C4-2B (cell line): ENCODE data around the gene HID1.
"Not testable (repeated sequence)": the region's sequence is repeated elsewhere in the genome, so short reads cannot be mapped to it uniquely, and the experiment has no call there.

ENCODE experiments used
- H3K27ac ChIP-seq: fragments of 450-650 bp; 2 replicates; pipeline ENCODE4 v1.5.1; 2017
- CTCF ChIP-seq: fragments of 450-650 bp; conservative IDR thresholded peaks from 2 replicates; pipeline ENCODE4 v1.5.1; 2017; ENCODE audit warnings: mild to moderate bottlenecking
- ZFX ChIP-seq: fragments of 450-650 bp; IDR thresholded peaks from 2 replicates; pipeline ENCODE4 v1.6.1; 2017

Gene HID1

GRCh38 chr17:75012096-75012345 is 39.5 kb upstream of the HID1 start:
- H3K27ac ChIP-seq: peak overlapping the region; percentile 99
- TF ChIP-seq CTCF (no peak), ZFX (no peak)

- TF ChIP-seq ZFX (no peak), CTCF (no peak)
- peak overlapping the region; percentile 99 for H3K27ac ChIP-seq
Observed at GRCh38 chr17:75011401-75012095, 39.0 kb upstream of the HID1 start.

DNA sequence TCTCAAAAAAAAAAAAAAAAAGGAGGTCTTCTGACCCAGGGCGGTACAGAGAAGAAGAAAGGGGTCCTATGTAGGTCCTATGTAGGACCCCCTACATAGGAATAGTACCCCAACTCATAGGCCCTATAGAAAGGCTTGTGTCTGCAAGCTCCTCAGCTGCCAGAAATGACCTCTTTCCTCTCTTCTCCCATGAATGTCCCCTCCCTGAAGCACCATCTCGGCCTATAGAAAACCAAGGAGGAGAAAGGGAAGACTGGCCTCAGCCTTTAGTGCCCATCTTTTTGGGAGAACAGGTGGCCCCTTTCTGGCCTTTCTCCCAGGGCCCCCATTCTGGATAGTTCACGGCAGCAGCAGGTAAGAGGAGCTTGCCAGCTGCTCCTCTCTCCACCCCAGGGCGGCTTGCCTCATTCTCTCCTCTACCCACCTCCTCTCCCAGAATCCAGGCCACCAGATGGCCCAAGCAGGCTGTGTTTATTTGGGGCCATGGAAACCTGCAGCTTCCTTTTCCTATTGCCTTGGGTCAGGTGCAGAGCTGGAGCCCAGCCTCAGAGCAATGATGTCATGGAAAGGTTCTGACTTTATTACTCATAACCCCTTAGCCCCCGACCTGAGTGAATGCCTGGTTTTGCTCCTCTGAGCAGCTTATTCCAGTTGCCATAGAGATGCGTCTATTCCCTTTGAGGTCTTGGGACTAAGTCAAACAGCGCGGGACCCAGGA is 38.3 kb upstream of the HID1 start:
- TF ChIP-seq CTCF: no peak
- no peak for TF ChIP-seq ZFX
- peak overlapping the region; percentile 99 for H3K27ac ChIP-seq

DNA sequence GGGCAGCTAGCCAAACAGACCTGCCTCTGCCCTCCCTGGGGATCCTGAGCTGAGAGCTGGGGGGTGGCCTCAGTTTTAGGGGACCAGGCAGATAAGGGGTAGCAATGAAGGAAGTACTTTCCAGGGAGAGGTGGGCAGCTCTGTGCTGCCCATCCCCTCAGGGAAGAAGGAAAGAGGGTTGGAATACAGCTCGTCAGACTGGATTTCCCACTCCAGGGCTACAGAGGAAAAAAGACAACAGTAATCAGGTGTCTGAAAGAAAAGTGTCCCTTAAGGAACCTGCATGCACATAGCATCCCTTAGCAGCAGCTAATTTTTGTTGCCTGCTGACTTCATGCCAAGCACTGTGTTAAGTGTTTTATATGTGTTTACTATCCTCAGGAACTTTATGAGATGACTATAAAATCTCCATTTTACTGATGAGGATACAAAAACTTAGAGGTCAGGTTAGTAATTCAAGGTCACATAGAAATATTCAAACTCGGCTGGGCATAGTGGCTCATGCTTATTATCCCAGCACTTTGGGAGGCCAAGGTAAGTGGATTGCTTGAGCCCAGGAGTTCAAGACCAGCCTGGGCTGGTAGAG is 36.7 kb upstream of the HID1 start:
- H3K27ac ChIP-seq: peak overlapping the region; percentile 99
- TF ChIP-seq ZFX: no peak
- TF ChIP-seq CTCF: no peak

- TF ChIP-seq ZFX (no peak), CTCF (no peak)
- H3K27ac ChIP-seq: peak overlapping the region; percentile 99
Observed at GRCh38 chr17:75008373-75008772, 35.8 kb upstream of the HID1 start.

DNA sequence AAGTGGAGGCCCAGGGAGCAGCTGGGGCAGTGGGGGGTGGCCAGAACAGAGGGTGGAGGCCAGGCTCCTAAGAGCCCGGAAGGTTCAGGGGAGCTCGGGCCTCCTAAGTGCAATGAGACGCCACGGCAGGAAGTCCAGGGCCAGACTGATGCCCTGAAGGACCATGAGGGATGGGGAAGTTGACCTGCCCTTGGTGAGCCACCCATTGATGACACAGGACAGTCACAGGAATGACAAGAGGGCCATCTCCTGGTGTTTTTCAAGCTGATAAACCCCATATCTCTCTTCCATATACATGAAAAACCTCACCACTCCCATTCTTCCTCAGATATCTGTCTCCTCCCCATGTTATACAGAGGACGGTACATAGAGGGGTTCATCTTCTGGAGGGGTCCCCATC is 34.1 kb upstream of the HID1 start:
- no peak overlapping the region for H3K27ac ChIP-seq
- TF ChIP-seq CTCF (no peak), ZFX (no peak)

DNA sequence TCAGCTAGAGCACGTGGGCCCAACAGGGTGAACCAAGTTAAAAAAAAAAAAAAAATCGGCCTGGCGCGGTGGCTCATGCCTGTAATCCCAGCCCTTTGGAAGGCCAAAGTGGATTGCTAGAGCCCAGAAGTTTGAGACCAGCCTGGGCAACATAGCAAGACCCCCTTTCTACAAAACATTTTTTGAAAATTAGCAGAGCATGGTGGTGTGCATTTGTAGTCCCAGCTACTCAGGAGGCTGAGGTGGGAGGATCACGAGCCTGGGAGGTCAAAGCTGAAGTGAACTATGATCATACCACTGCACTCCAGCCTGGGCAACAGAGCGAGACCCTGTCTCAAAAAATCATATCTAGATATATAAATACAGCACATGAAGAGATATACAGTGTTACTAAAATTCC is 33.5 kb upstream of the HID1 start:
- H3K27ac ChIP-seq: not testable (repeated sequence)
